ENCODE data around the gene KHDRBS2. TPM values are rescaled to one million over a fixed set of nuclear protein-coding genes. Genes with fewer than 3 reads are reported as not detected.

Gene KHDRBS2
- not detected in 5 replicates for total RNA-seq (2022; extraction: Qiagen RNA extraction)

DNA sequence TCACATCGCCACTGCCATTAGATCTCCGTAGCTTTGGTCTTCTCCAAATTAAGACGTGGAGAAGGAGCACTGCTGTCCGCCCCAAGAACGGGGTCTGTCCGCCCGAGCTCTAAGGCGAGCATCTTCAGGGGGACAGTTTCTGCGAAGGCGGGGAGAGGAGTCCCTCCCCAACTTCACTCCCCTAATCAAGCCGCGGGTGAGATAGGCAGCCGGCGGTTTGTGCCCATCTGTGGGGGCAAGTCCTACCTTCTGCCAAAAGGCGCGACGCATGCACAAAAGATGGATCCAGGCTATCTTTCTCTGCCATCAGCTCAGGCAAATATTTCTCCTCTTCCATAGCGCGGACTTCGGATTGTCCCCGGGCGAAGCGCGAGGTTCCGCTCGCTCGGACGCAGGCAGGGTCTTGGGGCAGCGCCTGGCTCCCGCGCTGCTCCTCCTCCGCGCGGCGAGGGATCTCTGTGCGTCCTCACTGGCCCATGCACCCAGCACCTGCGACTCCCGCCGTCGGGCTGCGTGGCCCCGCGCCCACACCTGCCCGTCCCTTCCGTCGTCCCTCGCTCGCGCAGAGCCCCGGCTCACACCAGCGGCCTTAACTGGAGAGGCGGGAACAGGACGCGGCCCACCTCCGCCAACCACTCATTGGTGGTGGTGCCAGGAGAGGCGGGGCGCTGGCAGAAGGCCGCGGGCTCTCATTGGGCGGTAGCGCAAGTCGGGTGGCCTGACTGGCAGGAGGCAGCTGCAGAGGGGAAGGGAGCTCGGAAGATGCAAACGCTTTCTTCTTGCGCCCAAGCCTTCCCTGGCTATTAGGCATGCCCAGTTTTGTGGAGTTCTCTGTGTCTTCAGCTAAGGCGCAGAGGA lies at the start of gene KHDRBS2:
Gene KHDRBS2 (minus strand): TSS at position 614 of the 858 bp plus-strand sequence.

